Choroid plexus epithelial cell (primary cell): ENCODE data around the gene ULK4.
"Not testable (repeated sequence)": the region's sequence is repeated elsewhere in the genome, so short reads cannot be mapped to it uniquely, and the experiment has no call there.

Experiments
- DNase-seq: peaks from one replicate; pipeline ENCODE4 v3.0.0-alpha.2; 2010; ENCODE audit warnings: low read depth
- H3K4me3 ChIP-seq: 2 replicates; pipeline ENCODE4 v1.5.1; 2011; ENCODE audit warnings: low read depth, mild to moderate bottlenecking, control low read depth, low read length, moderate library complexity
- CTCF ChIP-seq: conservative IDR thresholded peaks from 2 replicates; pipeline ENCODE4 v1.5.1; 2011; ENCODE audit warnings: low read depth, mild to moderate bottlenecking, control low read depth, inconsistent platforms, low read length, moderate library complexity

The ULK4 gene

GRCh38 chr3:41769106-41769505 lies 192.8 kb downstream of the ULK4 start:
- no peak overlapping the region for H3K4me3 ChIP-seq

GRCh38 chr3:41768363-41768762 lies 193.5 kb downstream of the ULK4 start:
- no peak for DNase-seq
- no peak overlapping the region for H3K4me3 ChIP-seq
- TF ChIP-seq CTCF: no peak

More at GRCh38 chr3:41769106-41769505, 192.8 kb downstream of the ULK4 start:
- DNase-seq: no peak
- no peak for TF ChIP-seq CTCF

GRCh38 chr3:41762867-41763266 lies 199.0 kb downstream of the ULK4 start:
- not testable (repeated sequence) for DNase-seq, H3K4me3 ChIP-seq

- no peak for DNase-seq
- TF ChIP-seq CTCF: no peak
- no peak overlapping the region for H3K4me3 ChIP-seq
Observed at GRCh38 chr3:41753651-41754050, 208.3 kb downstream of the ULK4 start.

GRCh38 chr3:41751597-41751996 lies 210.3 kb downstream of the ULK4 start:
- TF ChIP-seq CTCF: no peak
- DNase-seq: no peak
- no peak overlapping the region for H3K4me3 ChIP-seq

- DNase-seq: no peak
- no peak for TF ChIP-seq CTCF
- H3K4me3 ChIP-seq: no peak overlapping the region
Observed at GRCh38 chr3:41749988-41750387, 211.9 kb downstream of the ULK4 start.

GRCh38 chr3:41746215-41746614 lies 215.7 kb downstream of the ULK4 start:
- no peak for DNase-seq
- H3K4me3 ChIP-seq: no peak overlapping the region
- no peak for TF ChIP-seq CTCF

GRCh38 chr3:41742121-41742520 lies 219.8 kb downstream of the ULK4 start:
- H3K4me3 ChIP-seq: no peak overlapping the region
- DNase-seq: no peak
- no peak for TF ChIP-seq CTCF
